Nephron progenitor cell (in vitro differentiated cells): Measurements from ENCODE around the gene SOX8.

ENCODE experiments used
- DNase-seq: peaks from one replicate; pipeline ENCODE4 v3.0.0; 2021
- H3K27ac Mint-ChIP-seq: 2 replicates; pipeline ENCODE4 v1.8.0; 2021; ENCODE audit warnings: mild to moderate bottlenecking, moderate library complexity, mixed read lengths
- H3K27me3 Mint-ChIP-seq: 2 replicates; pipeline ENCODE4 v1.8.0; 2021; ENCODE audit warnings: mild to moderate bottlenecking, low read depth, mixed read lengths; ENCODE audit not compliant: poor library complexity
- H3K36me3 Mint-ChIP-seq: 2 replicates; pipeline ENCODE4 v1.8.0; 2021; ENCODE audit warnings: low read depth, mixed read lengths
- H3K4me1 Mint-ChIP-seq: 2 replicates; pipeline ENCODE4 v1.8.0; 2021; ENCODE audit warnings: mixed read lengths
- H3K4me3 Mint-ChIP-seq: 2 replicates; pipeline ENCODE4 v1.8.0; 2021; ENCODE audit warnings: mild to moderate bottlenecking, moderate library complexity, mixed read lengths
- H3K9me3 Mint-ChIP-seq: 2 replicates; pipeline ENCODE4 v1.8.0; 2021; ENCODE audit warnings: mild to moderate bottlenecking, moderate library complexity, mixed read lengths
- TF ChIP-seq, protein P1 (sequence below): fragments of 200-600 bp; sonication (generic); IDR thresholded peaks from 2 replicates; pipeline ENCODE4 v1.5.0; 2021; ENCODE audit warnings: antibody characterized with exemption

The SOX8 gene

DNA sequence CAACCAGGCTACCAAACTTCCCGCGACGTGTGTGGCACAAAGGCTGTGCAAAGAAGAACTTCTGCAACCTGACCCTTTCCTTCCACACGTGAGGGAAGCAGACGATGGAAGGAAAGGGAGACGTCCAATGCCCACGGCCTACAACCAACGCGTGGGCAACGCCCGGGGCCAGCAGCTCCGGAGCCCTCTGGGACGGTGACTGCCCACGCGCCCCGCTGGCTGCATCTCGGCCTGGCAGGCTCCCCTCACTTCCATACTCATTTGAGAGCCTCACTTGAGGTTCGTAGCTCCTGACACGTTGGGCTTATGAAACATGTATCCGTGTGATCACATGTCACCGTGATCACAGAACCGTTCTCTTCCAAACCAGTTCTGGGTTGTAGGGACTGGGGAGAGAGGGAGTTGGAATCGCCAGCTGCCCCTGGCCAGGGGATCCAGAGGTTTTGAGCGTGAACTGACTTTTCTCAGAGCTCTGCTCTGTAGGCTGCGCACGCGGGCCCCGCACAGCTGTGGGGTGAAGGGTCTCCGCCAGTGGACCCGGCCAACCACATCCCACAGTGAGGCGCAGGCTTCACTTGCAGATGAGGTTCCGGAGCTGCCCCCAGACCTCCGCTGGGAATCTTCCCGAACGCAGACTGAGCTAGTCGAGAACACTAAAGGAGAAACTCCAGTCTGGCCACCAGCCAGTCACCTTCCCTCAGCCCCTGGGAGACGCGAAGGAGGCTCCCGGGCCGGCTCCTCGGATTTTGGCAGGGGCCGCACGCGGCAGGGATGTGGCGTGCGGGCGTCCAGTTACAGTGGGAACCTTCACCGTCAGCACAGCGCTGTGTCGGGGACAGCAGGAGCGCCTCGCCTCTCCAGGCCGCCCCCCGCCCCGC is 11.8 kb upstream of the SOX8 start:
- DNase-seq = peak; percentile 60
- Mint-ChIP-seq H3K4me1 (peaks cover 52% of the 10 kb centered on the region), H3K9me3 (peaks cover 21% of the 10 kb centered on the region), H3K4me3 (peak overlapping the region; percentile 85), H3K27ac (no peak overlapping the region), H3K36me3 (peaks cover 42% of the 10 kb centered on the region), H3K27me3 (peaks cover 9% of the 10 kb centered on the region)
- TF ChIP-seq, protein P1, sequence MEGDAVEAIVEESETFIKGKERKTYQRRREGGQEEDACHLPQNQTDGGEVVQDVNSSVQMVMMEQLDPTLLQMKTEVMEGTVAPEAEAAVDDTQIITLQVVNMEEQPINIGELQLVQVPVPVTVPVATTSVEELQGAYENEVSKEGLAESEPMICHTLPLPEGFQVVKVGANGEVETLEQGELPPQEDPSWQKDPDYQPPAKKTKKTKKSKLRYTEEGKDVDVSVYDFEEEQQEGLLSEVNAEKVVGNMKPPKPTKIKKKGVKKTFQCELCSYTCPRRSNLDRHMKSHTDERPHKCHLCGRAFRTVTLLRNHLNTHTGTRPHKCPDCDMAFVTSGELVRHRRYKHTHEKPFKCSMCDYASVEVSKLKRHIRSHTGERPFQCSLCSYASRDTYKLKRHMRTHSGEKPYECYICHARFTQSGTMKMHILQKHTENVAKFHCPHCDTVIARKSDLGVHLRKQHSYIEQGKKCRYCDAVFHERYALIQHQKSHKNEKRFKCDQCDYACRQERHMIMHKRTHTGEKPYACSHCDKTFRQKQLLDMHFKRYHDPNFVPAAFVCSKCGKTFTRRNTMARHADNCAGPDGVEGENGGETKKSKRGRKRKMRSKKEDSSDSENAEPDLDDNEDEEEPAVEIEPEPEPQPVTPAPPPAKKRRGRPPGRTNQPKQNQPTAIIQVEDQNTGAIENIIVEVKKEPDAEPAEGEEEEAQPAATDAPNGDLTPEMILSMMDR = no peak

DNA sequence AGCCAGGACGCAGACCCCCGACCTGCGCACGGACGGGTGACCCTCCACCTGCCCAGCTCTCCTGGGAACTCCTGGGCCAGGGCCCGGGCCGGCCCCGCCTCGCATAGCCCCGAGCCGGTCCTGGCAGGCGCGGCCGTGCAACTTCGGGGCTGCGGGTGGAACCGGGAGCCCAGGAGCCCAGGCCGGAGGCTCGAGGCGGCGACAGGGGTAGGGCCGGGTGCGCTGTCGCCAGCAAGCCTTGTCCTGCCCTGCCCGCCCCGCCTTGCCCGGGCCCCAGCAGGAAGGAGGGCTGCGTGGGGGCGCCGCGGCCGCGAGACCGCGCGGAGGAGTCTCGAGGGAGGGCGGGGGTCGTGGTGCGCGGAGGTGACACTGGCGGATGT is 11.2 kb upstream of the SOX8 start:
- no peak for DNase-seq
- TF ChIP-seq, protein P1 = no peak
- H3K4me3 Mint-ChIP-seq = peak overlapping the region; percentile 78
- H3K27me3 Mint-ChIP-seq = peaks cover 9% of the 10 kb centered on the region
- peaks cover 48% of the 10 kb centered on the region for H3K4me1 Mint-ChIP-seq
- H3K9me3 Mint-ChIP-seq = peaks cover 15% of the 10 kb centered on the region
- H3K36me3 Mint-ChIP-seq = peaks cover 35% of the 10 kb centered on the region
- no peak overlapping the region for H3K27ac Mint-ChIP-seq

DNA sequence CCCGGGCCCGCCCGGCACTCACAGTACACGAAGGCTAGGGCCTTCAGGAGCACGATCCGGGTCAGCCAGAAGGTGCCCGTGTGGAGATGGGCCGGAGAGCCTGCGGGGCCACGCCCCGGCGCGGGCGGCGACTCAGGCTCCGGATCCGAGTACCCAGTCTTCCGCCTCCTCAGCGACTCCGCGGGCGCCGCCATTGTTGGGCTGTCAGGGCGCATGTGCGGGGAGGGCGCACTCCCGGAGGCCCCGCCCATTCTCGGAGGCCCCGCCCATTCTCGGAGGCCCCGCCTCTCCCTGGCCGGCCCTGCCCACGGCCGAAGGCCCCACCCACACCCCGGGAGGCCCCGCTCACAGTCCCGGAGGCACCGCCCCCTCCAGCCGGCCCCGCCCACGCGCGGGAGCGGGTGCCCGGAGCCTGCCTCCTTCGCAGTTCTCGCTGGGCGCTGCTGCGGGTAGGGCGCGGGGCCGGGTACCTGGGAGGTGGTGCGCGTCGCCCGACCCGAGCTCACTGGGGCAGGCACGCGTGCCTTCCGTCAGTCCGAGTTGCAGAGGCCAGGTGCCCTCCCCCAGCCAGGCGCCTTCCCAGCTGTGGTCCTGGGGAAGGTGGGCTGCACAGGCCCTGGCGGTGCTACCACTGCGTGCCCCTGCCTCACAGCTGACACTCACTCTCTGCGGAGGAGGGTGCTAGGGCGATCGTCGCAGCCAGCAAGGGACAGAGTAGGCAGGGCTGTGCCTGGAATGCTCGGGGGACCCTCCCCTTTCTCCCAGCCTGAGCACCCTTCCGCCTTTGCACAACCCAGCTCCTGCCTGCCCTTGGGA is 10.6 kb upstream of the SOX8 start, which contains the start of gene LMF1:
Gene LMF1, minus strand, starts transcription at position 219 of the 816 bp plus-strand sequence. Its CDS starts 4 bp downstream, at position 215.
- Mint-ChIP-seq H3K27me3 (peaks cover 9% of the 10 kb centered on the region), H3K9me3 (peaks cover 9% of the 10 kb centered on the region), H3K36me3 (peaks cover 29% of the 10 kb centered on the region), H3K4me3 (peak within 1 kb of the TSS; percentile 78), H3K4me1 (peaks cover 49% of the 10 kb centered on the region), H3K27ac (peak within 1 kb of the TSS; percentile 27)
- TF ChIP-seq, protein P1 = no peak
- peak; percentile 99 for DNase-seq

DNA sequence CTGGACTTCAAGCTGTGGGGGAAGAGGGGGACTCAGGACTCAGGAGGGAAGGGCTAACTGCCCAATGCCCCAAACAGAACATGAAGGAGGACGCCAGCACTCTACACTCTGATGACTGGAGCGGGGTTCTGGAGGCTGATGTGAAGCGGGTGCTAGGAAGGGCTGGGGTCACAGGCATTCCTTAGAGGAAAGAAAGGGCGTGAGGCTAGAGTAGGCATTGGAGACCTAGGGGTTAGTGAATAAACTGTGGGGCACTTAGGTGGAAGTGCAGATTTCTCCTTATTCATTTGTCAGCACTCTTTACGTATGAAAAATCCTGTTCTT is 10.0 kb upstream of the SOX8 start:
- Mint-ChIP-seq H3K36me3 (peaks cover 24% of the 10 kb centered on the region), H3K27ac (peak overlapping the region; percentile 27), H3K27me3 (peaks cover 9% of the 10 kb centered on the region), H3K4me1 (peaks cover 54% of the 10 kb centered on the region), H3K4me3 (peak overlapping the region; percentile 59), H3K9me3 (peaks cover 4% of the 10 kb centered on the region)
- no peak for DNase-seq
- TF ChIP-seq, protein P1 = no peak

DNA sequence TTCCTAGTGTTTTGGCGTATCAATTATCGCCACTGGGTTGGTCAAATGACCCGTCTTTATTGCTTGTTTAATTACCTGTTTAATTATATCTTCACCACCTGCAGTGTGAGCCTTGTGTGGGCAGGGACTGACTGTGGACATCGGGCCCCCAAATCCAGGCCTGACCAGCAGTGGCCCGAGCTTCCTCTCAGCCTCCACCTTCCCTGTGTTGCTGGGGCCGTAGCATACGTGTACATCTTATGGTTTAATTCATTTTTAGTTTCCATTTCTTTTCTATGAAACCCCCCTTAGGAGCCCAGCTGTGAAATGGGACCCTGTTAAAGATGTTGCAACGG is 9.6 kb upstream of the SOX8 start:
- TF ChIP-seq, protein P1 = no peak
- peaks cover 58% of the 10 kb centered on the region for H3K4me1 Mint-ChIP-seq
- no peak overlapping the region for H3K27ac Mint-ChIP-seq
- peaks cover under 1% of the 10 kb centered on the region for H3K9me3 Mint-ChIP-seq
- H3K36me3 Mint-ChIP-seq = peaks cover 20% of the 10 kb centered on the region
- H3K4me3 Mint-ChIP-seq = peak overlapping the region; percentile 59
- no peak for DNase-seq
- peaks cover 9% of the 10 kb centered on the region for H3K27me3 Mint-ChIP-seq
